DMS 273 (cell line): Measurements from ENCODE around the gene SGCA.

Experiments used
- DNase-seq: peaks from one replicate; lab custom pipeline; 2025; ENCODE audit not compliant: unreplicated experiment; lab: John Stamatoyannopoulos, UW

SGCA gene

GRCh38 chr17:50149091-50149416 lies 16.8 kb upstream of the SGCA start:
- no peak for DNase-seq

- DNase-seq: peak; percentile 82
Observed at GRCh38 chr17:50149417-50150353, 16.1 kb upstream of the SGCA start.

GRCh38 chr17:50150354-50151040 lies 15.3 kb upstream of the SGCA start, which contains the start of gene PPP1R9B:
TSS of gene PPP1R9B (minus strand) at chr17:50150677. CDS start at chr17:50150513, 164 bp downstream.
- peak; percentile 72 for DNase-seq

GRCh38 chr17:50151041-50151936 lies 14.5 kb upstream of the SGCA start:
- peak; percentile 96 for DNase-seq

- peak; percentile 93 for DNase-seq
Observed at GRCh38 chr17:50151937-50152547, 13.8 kb upstream of the SGCA start.

- DNase-seq: no peak
Observed at GRCh38 chr17:50152736-50153135, 13.1 kb upstream of the SGCA start.

- peak; percentile 27 for DNase-seq
Observed at GRCh38 chr17:50153650-50154575, 11.9 kb upstream of the SGCA start.

- no peak for DNase-seq
Observed at GRCh38 chr17:50154604-50155003, 11.2 kb upstream of the SGCA start.

- DNase-seq: no peak
Observed at GRCh38 chr17:50155115-50155819, 10.5 kb upstream of the SGCA start.

GRCh38 chr17:50157891-50158290 lies 7.9 kb upstream of the SGCA start:
- no peak for DNase-seq

- peak; percentile 97 for DNase-seq
Observed at GRCh38 chr17:50161023-50161910, 4.5 kb upstream of the SGCA start.

GRCh38 chr17:50161911-50162288 lies 3.9 kb upstream of the SGCA start:
- DNase-seq: no peak

- DNase-seq: no peak
Observed at GRCh38 chr17:50162466-50163254, 3.1 kb upstream of the SGCA start.

GRCh38 chr17:50163843-50164696 lies 1.7 kb upstream of the SGCA start:
- no peak for DNase-seq

GRCh38 chr17:50164697-50164988 lies 1.2 kb upstream of the SGCA start:
- DNase-seq: no peak

GRCh38 chr17:50165066-50165465 lies 739 bp upstream of the SGCA start:
- no peak for DNase-seq

- DNase-seq: no peak
Observed at GRCh38 chr17:50165466-50165865, 339 bp upstream of the SGCA start.
